Measurements from ENCODE around the gene COG5. TPM values are rescaled to one million over a fixed set of nuclear protein-coding genes. Genes with fewer than 3 reads are reported as not detected.
"Not testable (repeated sequence)": the region's sequence is repeated elsewhere in the genome, so short reads cannot be mapped to it uniquely, and the experiment has no call there.

The COG5 gene
- total RNA-seq, 1 experiment from 2014 or later: 43.9 TPM

- peak in 1 of 2 experiments; percentile 12 for DNase-seq
- H3K9me3 Mint-ChIP-seq (ENCODE audit: unreplicated experiment): no peaks in the 10 kb centered on the region
- ChIA-PET POLR2A (interaction anchor here (1.0 kb wide), 1 partner anchor 26 kb away, joined by 3 read pairs; no protein-coding TSS in a partner anchor), CTCF (no interaction called here)
- Histone ChIP-seq H3K4me1 (no peaks in the 10 kb centered on the region), H3K9me3 (no peaks in the 10 kb centered on the region), H3K4me3 (ENCODE audit: low read depth, low read length) (no peak overlapping the region), H3K36me3 (ENCODE audit: control insufficient read depth, insufficient read depth, low read length) (no peaks in the 10 kb centered on the region), H3K27me3 (replicated peaks; ENCODE audit: control insufficient read depth, insufficient read depth, low read length) (no peaks in the 10 kb centered on the region)
- H3K36me3 Mint-ChIP-seq (ENCODE audit: insufficient read depth, unreplicated experiment): peaks cover 19% of the 10 kb centered on the region
- H3K27me3 Mint-ChIP-seq (ENCODE audit: insufficient read depth, unreplicated experiment): no peaks in the 10 kb centered on the region
- TF ChIP-seq CTCF (IDR thresholded peaks at IDR 0.05; ENCODE audit: insufficient read depth in 1 of 2, low read depth in 1 of 2, low read length in 1 of 2, severe bottlenecking in 1 of 2, unreplicated experiment in 1 of 2): no peak
- intact Hi-C loops (cut with micrococcal nuclease; ENCODE audit: unreplicated experiment): no loop called here
- no peak overlapping the region for H3K4me3 Mint-ChIP-seq (ENCODE audit: unreplicated experiment)
- no peaks in the 10 kb centered on the region for H3K4me1 Mint-ChIP-seq (ENCODE audit: low read depth, unreplicated experiment)
- no peak overlapping the region for H3K27ac Mint-ChIP-seq (ENCODE audit: unreplicated experiment)
- no TSS peak for BruUV-seq (replicated peaks)
Measured at GRCh38 chr7:107538001-107538400, 25.7 kb downstream of the COG5 start.

- H3K4me3 Mint-ChIP-seq (ENCODE audit: unreplicated experiment); CTCF ChIA-PET; H3K4me1 Mint-ChIP-seq (ENCODE audit: low read depth, unreplicated experiment); H3K4me1 ChIP-seq; H3K4me3 ChIP-seq (ENCODE audit: low read depth, low read length); H3K27me3 ChIP-seq (replicated peaks; ENCODE audit: control insufficient read depth, insufficient read depth, low read length); H3K27me3 Mint-ChIP-seq (ENCODE audit: insufficient read depth, unreplicated experiment); POLR2A ChIA-PET; H3K9me3 ChIP-seq; BruUV-seq (replicated peaks); H3K9me3 Mint-ChIP-seq (ENCODE audit: unreplicated experiment); intact Hi-C loops (cut with micrococcal nuclease; ENCODE audit: unreplicated experiment); H3K27ac Mint-ChIP-seq (ENCODE audit: unreplicated experiment); DNase-seq; H3K36me3 ChIP-seq (ENCODE audit: control insufficient read depth, insufficient read depth, low read length): not testable (repeated sequence)
- peaks cover 12% of the 10 kb centered on the region for H3K36me3 Mint-ChIP-seq (ENCODE audit: insufficient read depth, unreplicated experiment)
Measured at GRCh38 chr7:107537228-107537627, 26.5 kb downstream of the COG5 start.

- Histone ChIP-seq H3K4me3 (ENCODE audit: low read depth, low read length) (no peak overlapping the region), H3K36me3 (ENCODE audit: control insufficient read depth, insufficient read depth, low read length) (no peaks in the 10 kb centered on the region), H3K9me3 (no peaks in the 10 kb centered on the region), H3K27me3 (replicated peaks; ENCODE audit: control insufficient read depth, insufficient read depth, low read length) (no peaks in the 10 kb centered on the region), H3K4me1 (no peaks in the 10 kb centered on the region; the same call in 1 of the 2 replicates)
- no peaks in the 10 kb centered on the region for H3K9me3 Mint-ChIP-seq (ENCODE audit: unreplicated experiment)
- POLR2A ChIA-PET: no interaction called here
- H3K36me3 Mint-ChIP-seq (ENCODE audit: insufficient read depth, unreplicated experiment): peaks cover 10% of the 10 kb centered on the region
- no peak for TF ChIP-seq CTCF (IDR thresholded peaks at IDR 0.05; ENCODE audit: insufficient read depth in 1 of 2, low read depth in 1 of 2, low read length in 1 of 2, severe bottlenecking in 1 of 2, unreplicated experiment in 1 of 2)
- intact Hi-C loops (cut with micrococcal nuclease; ENCODE audit: unreplicated experiment): no loop called here
- DNase-seq: no peak
- CTCF ChIA-PET: no interaction called here
- H3K27ac Mint-ChIP-seq (ENCODE audit: unreplicated experiment): no peak overlapping the region
- no TSS peak for BruUV-seq (replicated peaks)
- no peak overlapping the region for H3K4me3 Mint-ChIP-seq (ENCODE audit: unreplicated experiment)
- no peaks in the 10 kb centered on the region for H3K4me1 Mint-ChIP-seq (ENCODE audit: low read depth, unreplicated experiment)
- H3K27me3 Mint-ChIP-seq (ENCODE audit: insufficient read depth, unreplicated experiment): no peaks in the 10 kb centered on the region
Measured at GRCh38 chr7:107534139-107534538, 29.6 kb downstream of the COG5 start.

GRCh38 chr7:107530751-107531150 is 33.0 kb downstream of the COG5 start:
- POLR2A ChIA-PET: no interaction called here
- Histone ChIP-seq H3K4me3 (ENCODE audit: low read depth, low read length) (no peak overlapping the region), H3K36me3 (ENCODE audit: control insufficient read depth, insufficient read depth, low read length) (no peaks in the 10 kb centered on the region), H3K27me3 (replicated peaks; ENCODE audit: control insufficient read depth, insufficient read depth, low read length) (no peaks in the 10 kb centered on the region), H3K9me3 (no peaks in the 10 kb centered on the region), H3K4me1 (no peaks in the 10 kb centered on the region; the same call in 1 of the 2 replicates)
- Mint-ChIP-seq H3K27ac (ENCODE audit: unreplicated experiment) (no peak overlapping the region), H3K27me3 (ENCODE audit: insufficient read depth, unreplicated experiment) (no peaks in the 10 kb centered on the region), H3K36me3 (ENCODE audit: insufficient read depth, unreplicated experiment) (peaks cover 13% of the 10 kb centered on the region), H3K9me3 (ENCODE audit: unreplicated experiment) (no peaks in the 10 kb centered on the region), H3K4me1 (ENCODE audit: low read depth, unreplicated experiment) (no peaks in the 10 kb centered on the region), H3K4me3 (ENCODE audit: unreplicated experiment) (no peak overlapping the region)
- no TSS peak for BruUV-seq (replicated peaks)
- TF ChIP-seq CTCF (IDR thresholded peaks at IDR 0.05; ENCODE audit: insufficient read depth in 1 of 2, low read depth in 1 of 2, low read length in 1 of 2, severe bottlenecking in 1 of 2, unreplicated experiment in 1 of 2): no peak
- intact Hi-C loops (cut with micrococcal nuclease; ENCODE audit: unreplicated experiment): no loop called here
- no peak for DNase-seq
- CTCF ChIA-PET: no interaction called here

All from Caco-2 (cell line).